ENCODE data around the gene RPTOR. TPM values are rescaled to one million over a fixed set of nuclear protein-coding genes. Genes with fewer than 3 reads are reported as not detected.

RPTOR gene
- total RNA-seq, 4 donors from 2014 or later = 47.6 to 56.9 (median 55.4) TPM

GRCh38 chr17:80520810-80521455 lies 23.7 kb upstream of the RPTOR start:
- no peak for DNase-seq
- intact Hi-C loops (cut with DNase I; ENCODE audit: low total_unique reads) = no loop called here
- no peak overlapping the region for H3K4me3 ChIP-seq
- no peak overlapping the region for H3K27ac ChIP-seq
- H3K4me1 ChIP-seq = no peaks in the 10 kb centered on the region
- no peaks in the 10 kb centered on the region for H3K27me3 ChIP-seq
- ATAC-seq = no peak
- H3K36me3 ChIP-seq = no peaks in the 10 kb centered on the region
- in situ Hi-C loops (cut with MboI; ENCODE audit: low sequenced_read_pairs in 4 of 4) = no loop called here
- H3K9me3 ChIP-seq = no peaks in the 10 kb centered on the region
- TF ChIP-seq CTCF (IDR thresholded peaks at IDR 0.05 in 4 of 5, conservative IDR thresholded peaks at IDR 0.05 in 1 of 5) (no peak), POLR2A (IDR thresholded peaks at IDR 0.05) (no peak)

GRCh38 chr17:80523054-80523744 lies 21.4 kb upstream of the RPTOR start:
- Histone ChIP-seq H3K4me1 (peaks cover 0 to under 1% of the 10 kb centered on the region in 2 donors), H3K36me3 (no peaks in the 10 kb centered on the region), H3K27ac (no peak overlapping the region), H3K9me3 (no peaks in the 10 kb centered on the region), H3K27me3 (no peaks in the 10 kb centered on the region), H3K4me3 (no peak overlapping the region)
- intact Hi-C loops (cut with DNase I; ENCODE audit: low total_unique reads) (no loop called here), in situ Hi-C loops (cut with MboI; ENCODE audit: low sequenced_read_pairs in 4 of 4) (no loop called here)
- TF ChIP-seq CTCF (IDR thresholded peaks at IDR 0.05 in 4 of 5, conservative IDR thresholded peaks at IDR 0.05 in 1 of 5) (no peak), POLR2A (IDR thresholded peaks at IDR 0.05) (no peak)
- ATAC-seq (no peak), DNase-seq (no peak)

GRCh38 chr17:80523956-80524712 lies 20.5 kb upstream of the RPTOR start:
- Histone ChIP-seq H3K9me3 (no peaks in the 10 kb centered on the region), H3K27ac (no peak overlapping the region), H3K4me1 (peaks cover 3 to 6% of the 10 kb centered on the region in 2 donors), H3K4me3 (no peak overlapping the region), H3K36me3 (no peaks in the 10 kb centered on the region), H3K27me3 (no peaks in the 10 kb centered on the region)
- intact Hi-C loops (cut with DNase I; ENCODE audit: low total_unique reads) = no loop called here
- ATAC-seq (no peak), DNase-seq (no peak)
- TF ChIP-seq POLR2A (IDR thresholded peaks at IDR 0.05) (no peak), CTCF (IDR thresholded peaks at IDR 0.05 in 4 of 5, conservative IDR thresholded peaks at IDR 0.05 in 1 of 5) (no peak)
- in situ Hi-C loops (cut with MboI; ENCODE audit: low sequenced_read_pairs in 4 of 4) = no loop called here

- H3K9me3 ChIP-seq = no peaks in the 10 kb centered on the region
- H3K4me3 ChIP-seq = no peak overlapping the region
- no peaks in the 10 kb centered on the region for H3K27me3 ChIP-seq
- DNase-seq (no peak), ATAC-seq (no peak)
- no peak for TF ChIP-seq CTCF (IDR thresholded peaks at IDR 0.05 in 4 of 5, conservative IDR thresholded peaks at IDR 0.05 in 1 of 5)
- no peak for TF ChIP-seq POLR2A (IDR thresholded peaks at IDR 0.05)
- H3K36me3 ChIP-seq = no peaks in the 10 kb centered on the region
- H3K27ac ChIP-seq = no peak overlapping the region
- in situ Hi-C loops (cut with MboI; ENCODE audit: low sequenced_read_pairs in 4 of 4) = no loop called here
- H3K4me1 ChIP-seq = peaks cover 12 to 19% of the 10 kb centered on the region in 2 donors
- intact Hi-C loops (cut with DNase I; ENCODE audit: low total_unique reads) = no loop called here
Observed at GRCh38 chr17:80526116-80526910, 18.3 kb upstream of the RPTOR start.

All from gastrocnemius medialis (tissue), 4 donors.